Measurements from ENCODE around the gene DNAH3.
"Not testable (repeated sequence)": the region's sequence is repeated elsewhere in the genome, so short reads cannot be mapped to it uniquely, and the experiment has no call there.

DNAH3 gene

DNA sequence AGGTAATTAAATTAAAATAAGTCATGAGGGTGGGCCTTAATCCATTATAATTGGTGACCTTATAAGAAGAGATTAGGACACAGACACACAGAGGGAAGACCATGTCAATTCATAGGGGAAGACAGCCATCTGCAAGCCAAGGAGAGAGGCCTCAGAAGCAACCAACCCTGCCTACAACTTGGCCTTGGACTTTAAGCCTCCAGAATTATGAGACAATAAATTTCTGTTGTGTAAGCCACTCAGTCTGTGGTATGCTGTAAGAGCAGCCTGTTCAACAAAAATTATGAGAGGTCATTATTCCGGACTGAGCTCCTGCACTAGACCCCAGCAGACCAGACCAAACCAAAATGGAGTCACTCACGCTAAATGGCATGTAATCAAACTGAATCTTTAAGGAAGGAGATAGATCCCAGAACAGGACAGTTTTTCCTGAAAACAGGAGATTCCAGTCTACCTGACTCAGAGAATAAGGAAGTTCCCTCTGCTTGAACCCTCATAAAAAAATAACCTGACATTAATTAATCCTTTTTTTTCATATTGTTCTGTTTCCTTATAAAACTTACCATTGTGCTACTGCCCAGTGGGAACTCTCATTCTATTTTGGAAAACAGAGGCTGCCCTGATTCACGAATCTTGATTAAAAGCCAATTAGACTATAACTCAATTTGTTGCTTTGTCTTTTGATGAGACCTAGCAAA lies 74.3 kb downstream of the DNAH3 start:
- H3K9me3 ChIP-seq (ENCODE audit: insufficient read depth, low read length) = peaks cover 7% of the 10 kb centered on the region; the same call in 1 of the 2 replicates
- H3K36me3 ChIP-seq (ENCODE audit: insufficient read depth, insufficient read length, low read length) = no peaks in the 10 kb centered on the region
- no peak for DNase-seq (ENCODE audit: low read depth, low spot score)
- no peaks in the 10 kb centered on the region for H3K4me1 ChIP-seq (ENCODE audit: insufficient read depth, insufficient read length)
- no peak for TF ChIP-seq ZNF274 (IDR thresholded peaks at IDR 0.05; ENCODE audit: low read depth, low read length)
- TF ChIP-seq SUZ12 (IDR thresholded peaks at IDR 0.05; ENCODE audit: extremely low read depth, insufficient read depth, insufficient read length) = no peak
- no peak for TF ChIP-seq YY1 (IDR thresholded peaks at IDR 0.05; ENCODE audit: insufficient read depth, insufficient read length)
- H3K27me3 ChIP-seq (ENCODE audit: insufficient read depth, insufficient read length) = no peaks in the 10 kb centered on the region
- H3K9ac ChIP-seq (ENCODE audit: insufficient read length, low read depth) = no peak overlapping the region
- no peak overlapping the region for H3K4me3 ChIP-seq (ENCODE audit: insufficient read length, low read depth)

DNA sequence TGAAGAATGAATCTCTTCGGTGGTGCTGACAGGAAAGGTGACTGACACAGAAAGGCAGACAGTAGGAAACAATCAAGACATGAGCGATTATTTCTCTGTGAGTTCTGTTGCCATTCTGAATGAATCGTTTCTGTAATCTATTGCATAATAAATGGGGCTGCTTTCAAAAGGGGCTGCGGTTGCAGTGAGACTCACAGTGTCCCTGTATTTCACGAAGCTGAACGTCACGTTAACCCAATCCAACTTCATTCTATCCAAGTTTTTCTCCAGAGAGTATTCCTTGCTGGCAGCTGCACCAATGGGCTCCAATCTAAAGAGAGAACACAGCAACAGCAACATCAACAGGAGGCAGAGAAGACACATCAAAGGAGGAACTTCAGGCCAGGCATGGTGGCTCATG lies 75.4 kb downstream of the DNAH3 start:
- Histone ChIP-seq H3K9me3 (ENCODE audit: insufficient read depth, low read length) (peaks cover 7% of the 10 kb centered on the region; the same call in 1 of the 2 replicates), H3K4me1 (ENCODE audit: insufficient read depth, insufficient read length) (no peaks in the 10 kb centered on the region), H3K36me3 (ENCODE audit: insufficient read depth, insufficient read length, low read length) (no peaks in the 10 kb centered on the region), H3K27me3 (ENCODE audit: insufficient read depth, insufficient read length) (no peaks in the 10 kb centered on the region), H3K4me3 (ENCODE audit: insufficient read length, low read depth) (no peak overlapping the region), H3K9ac (ENCODE audit: insufficient read length, low read depth) (no peak overlapping the region)
- no peak for DNase-seq (ENCODE audit: low read depth, low spot score)
- no peak for TF ChIP-seq SUZ12 (IDR thresholded peaks at IDR 0.05; ENCODE audit: extremely low read depth, insufficient read depth, insufficient read length)
- TF ChIP-seq ZNF274 (IDR thresholded peaks at IDR 0.05; ENCODE audit: low read depth, low read length) = no peak
- no peak for TF ChIP-seq YY1 (IDR thresholded peaks at IDR 0.05; ENCODE audit: insufficient read depth, insufficient read length)

GRCh38 chr16:21072976-21073375 lies 77.7 kb downstream of the DNAH3 start:
- Histone ChIP-seq H3K9me3 (ENCODE audit: insufficient read depth, low read length) (peaks cover 7% of the 10 kb centered on the region; the same call in 1 of the 2 replicates), H3K9ac (ENCODE audit: insufficient read length, low read depth) (no peak overlapping the region), H3K4me3 (ENCODE audit: insufficient read length, low read depth) (no peak overlapping the region), H3K36me3 (ENCODE audit: insufficient read depth, insufficient read length, low read length) (no peaks in the 10 kb centered on the region), H3K4me1 (ENCODE audit: insufficient read depth, insufficient read length) (no peaks in the 10 kb centered on the region), H3K27me3 (ENCODE audit: insufficient read depth, insufficient read length) (no peaks in the 10 kb centered on the region)
- DNase-seq (ENCODE audit: low read depth, low spot score) = no peak
- TF ChIP-seq YY1 (IDR thresholded peaks at IDR 0.05; ENCODE audit: insufficient read depth, insufficient read length) = no peak
- no peak for TF ChIP-seq SUZ12 (IDR thresholded peaks at IDR 0.05; ENCODE audit: extremely low read depth, insufficient read depth, insufficient read length)
- TF ChIP-seq ZNF274 (IDR thresholded peaks at IDR 0.05; ENCODE audit: low read depth, low read length) = no peak

DNA sequence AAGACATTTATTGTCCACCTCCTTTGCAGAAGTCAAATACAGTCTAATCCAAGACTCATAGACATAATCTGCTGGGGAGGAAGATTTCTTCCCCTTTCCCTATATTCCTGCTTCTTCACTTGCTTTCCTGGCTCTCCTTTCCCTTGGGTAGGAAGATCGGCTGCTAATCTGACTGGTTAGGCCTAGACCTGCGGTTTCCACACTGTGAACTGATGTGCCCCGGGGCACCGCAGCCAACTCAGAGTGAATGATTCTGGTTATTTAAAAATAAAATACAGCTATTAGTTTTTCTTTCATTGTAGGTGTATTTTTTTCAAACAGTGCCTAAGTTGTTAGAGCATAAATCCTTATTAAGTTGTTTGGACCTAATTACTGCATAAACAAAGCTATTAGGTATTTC lies 78.9 kb downstream of the DNAH3 start:
- Histone ChIP-seq H3K4me3 (ENCODE audit: insufficient read length, low read depth) (no peak overlapping the region), H3K36me3 (ENCODE audit: insufficient read depth, insufficient read length, low read length) (no peaks in the 10 kb centered on the region), H3K4me1 (ENCODE audit: insufficient read depth, insufficient read length) (no peaks in the 10 kb centered on the region), H3K27me3 (ENCODE audit: insufficient read depth, insufficient read length) (no peaks in the 10 kb centered on the region), H3K9me3 (ENCODE audit: insufficient read depth, low read length) (peaks cover 7% of the 10 kb centered on the region; the same call in 1 of the 2 replicates), H3K9ac (ENCODE audit: insufficient read length, low read depth) (no peak overlapping the region)
- TF ChIP-seq YY1 (IDR thresholded peaks at IDR 0.05; ENCODE audit: insufficient read depth, insufficient read length) (no peak), ZNF274 (IDR thresholded peaks at IDR 0.05; ENCODE audit: low read depth, low read length) (no peak), SUZ12 (IDR thresholded peaks at IDR 0.05; ENCODE audit: extremely low read depth, insufficient read depth, insufficient read length) (no peak)
- DNase-seq (ENCODE audit: low read depth, low spot score) = no peak

- Histone ChIP-seq H3K36me3 (ENCODE audit: insufficient read depth, insufficient read length, low read length) (no peaks in the 10 kb centered on the region), H3K4me1 (ENCODE audit: insufficient read depth, insufficient read length) (no peaks in the 10 kb centered on the region), H3K9me3 (ENCODE audit: insufficient read depth, low read length) (peaks cover 7% of the 10 kb centered on the region; the same call in 1 of the 2 replicates), H3K27me3 (ENCODE audit: insufficient read depth, insufficient read length) (no peaks in the 10 kb centered on the region), H3K4me3 (ENCODE audit: insufficient read length, low read depth) (no peak overlapping the region), H3K9ac (ENCODE audit: insufficient read length, low read depth) (no peak overlapping the region)
- DNase-seq (ENCODE audit: low read depth, low spot score) = no peak
- no peak for TF ChIP-seq YY1 (IDR thresholded peaks at IDR 0.05; ENCODE audit: insufficient read depth, insufficient read length)
- no peak for TF ChIP-seq SUZ12 (IDR thresholded peaks at IDR 0.05; ENCODE audit: extremely low read depth, insufficient read depth, insufficient read length)
- no peak for TF ChIP-seq ZNF274 (IDR thresholded peaks at IDR 0.05; ENCODE audit: low read depth, low read length)
Observed at GRCh38 chr16:21070564-21070963, 80.1 kb downstream of the DNAH3 start.

DNA sequence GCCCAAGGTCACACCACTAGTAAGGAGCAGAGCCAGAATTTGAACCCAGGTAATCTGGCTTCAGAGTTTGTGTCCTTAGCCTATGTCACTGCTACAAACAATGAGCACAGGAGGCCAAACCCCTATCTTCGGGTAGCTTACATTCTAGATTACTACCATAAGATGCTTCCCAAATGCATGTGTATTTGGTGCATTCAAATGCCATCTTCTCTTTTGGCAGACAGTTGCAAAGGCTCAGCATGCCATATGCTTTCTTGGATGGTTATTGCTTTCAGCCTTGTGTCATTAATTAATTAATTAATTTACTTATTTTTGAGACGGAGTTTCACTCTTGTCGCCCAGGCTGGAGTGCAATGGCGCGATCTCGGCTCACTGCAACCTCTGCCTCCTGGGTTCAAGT lies 80.7 kb downstream of the DNAH3 start:
- Histone ChIP-seq H3K9me3 (ENCODE audit: insufficient read depth, low read length) (peaks cover 6% of the 10 kb centered on the region; the same call in 1 of the 2 replicates), H3K4me3 (ENCODE audit: insufficient read length, low read depth) (no peak overlapping the region), H3K27me3 (ENCODE audit: insufficient read depth, insufficient read length) (no peaks in the 10 kb centered on the region), H3K9ac (ENCODE audit: insufficient read length, low read depth) (no peak overlapping the region), H3K4me1 (ENCODE audit: insufficient read depth, insufficient read length) (no peaks in the 10 kb centered on the region), H3K36me3 (ENCODE audit: insufficient read depth, insufficient read length, low read length) (no peaks in the 10 kb centered on the region)
- TF ChIP-seq YY1 (IDR thresholded peaks at IDR 0.05; ENCODE audit: insufficient read depth, insufficient read length) = no peak
- no peak for TF ChIP-seq ZNF274 (IDR thresholded peaks at IDR 0.05; ENCODE audit: low read depth, low read length)
- TF ChIP-seq SUZ12 (IDR thresholded peaks at IDR 0.05; ENCODE audit: extremely low read depth, insufficient read depth, insufficient read length) = no peak
- DNase-seq (ENCODE audit: low read depth, low spot score) = no peak

- H3K27me3 ChIP-seq (ENCODE audit: insufficient read depth, insufficient read length) = no peaks in the 10 kb centered on the region
- no peaks in the 10 kb centered on the region for H3K4me1 ChIP-seq (ENCODE audit: insufficient read depth, insufficient read length)
- H3K9me3 ChIP-seq (ENCODE audit: insufficient read depth, low read length) = peaks cover 7% of the 10 kb centered on the region; the same call in 1 of the 2 replicates
- H3K36me3 ChIP-seq (ENCODE audit: insufficient read depth, insufficient read length, low read length) = no peaks in the 10 kb centered on the region
- no peak overlapping the region for H3K4me3 ChIP-seq (ENCODE audit: insufficient read length, low read depth)
- DNase-seq (ENCODE audit: low read depth, low spot score) = no peak
- no peak overlapping the region for H3K9ac ChIP-seq (ENCODE audit: insufficient read length, low read depth)
- TF ChIP-seq ZNF274 (IDR thresholded peaks at IDR 0.05; ENCODE audit: low read depth, low read length) = no peak
- no peak for TF ChIP-seq SUZ12 (IDR thresholded peaks at IDR 0.05; ENCODE audit: extremely low read depth, insufficient read depth, insufficient read length)
- no peak for TF ChIP-seq YY1 (IDR thresholded peaks at IDR 0.05; ENCODE audit: insufficient read depth, insufficient read length)
Observed at GRCh38 chr16:21064203-21064602, 86.4 kb downstream of the DNAH3 start.

- H3K9ac ChIP-seq (ENCODE audit: insufficient read length, low read depth); DNase-seq (ENCODE audit: low read depth, low spot score); H3K36me3 ChIP-seq (ENCODE audit: insufficient read depth, insufficient read length, low read length); H3K9me3 ChIP-seq (ENCODE audit: insufficient read depth, low read length); H3K27me3 ChIP-seq (ENCODE audit: insufficient read depth, insufficient read length); H3K4me1 ChIP-seq (ENCODE audit: insufficient read depth, insufficient read length); H3K4me3 ChIP-seq (ENCODE audit: insufficient read length, low read depth): not testable (repeated sequence)
Observed at GRCh38 chr16:21063314-21063713, 87.3 kb downstream of the DNAH3 start.

Measured in NT2/D1 (cell line).